ENCODE measurements around the gene SLC4A1AP. TPM values are rescaled to one million over a fixed set of nuclear protein-coding genes. Genes with fewer than 3 reads are reported as not detected.

The SLC4A1AP gene
- polyA plus RNA-seq, 1 of the 3 experiments (the other 2 are of a cell fraction), result 9.4 TPM

DNA sequence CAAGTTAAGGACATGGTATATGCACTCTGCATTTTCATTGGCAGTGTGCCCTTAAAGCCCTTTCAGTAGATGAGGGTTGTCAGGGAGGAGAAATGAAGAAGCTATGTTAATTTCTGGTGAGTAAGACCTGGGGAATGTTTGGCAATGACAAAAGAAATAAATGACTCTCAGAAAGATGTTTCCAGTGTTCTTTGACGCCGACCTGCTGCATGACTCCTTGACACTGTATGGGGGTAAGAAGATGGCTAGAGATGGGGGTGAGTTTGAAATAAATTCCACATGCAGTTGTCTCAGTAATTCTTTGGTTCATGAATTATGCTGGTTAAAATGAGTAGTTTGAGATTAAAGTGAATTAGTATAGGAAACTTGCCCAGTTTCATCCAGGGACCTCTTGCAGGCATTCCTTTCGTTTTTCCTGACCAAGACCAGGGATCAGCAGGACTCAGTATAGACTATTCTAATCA lies 40.7 kb upstream of the SLC4A1AP start:
- CTCF ChIA-PET, result interaction anchor here (0.9 kb wide), 1 partner anchor 61 kb away, joined by 4 read pairs; no protein-coding TSS in a partner anchor
- peaks cover 37% of the 10 kb centered on the region for H3F3A ChIP-seq (replicated peaks; ENCODE audit: insufficient read depth)
- H3K4me3 ChIP-seq (ENCODE audit: low read depth in 2 of 2, low read length in 1 of 2), result no peak overlapping the region
- H3K4me2 ChIP-seq, result peak overlapping the region; percentile 31
- no peaks in the 10 kb centered on the region for H4K20me1 ChIP-seq (ENCODE audit: insufficient read depth)
- 18% methylated on average over 3 of the region's 3 CpGs for WGBS (ENCODE audit: low lambda C conversion rate)
- H3K36me3 ChIP-seq (replicated peaks in 1 of 2; ENCODE audit: control insufficient read depth in 1 of 2, insufficient read depth in 2 of 2, low read length in 1 of 2), result peaks cover 65% of the 10 kb centered on the region in 2 experiments
- H2AFZ ChIP-seq (ENCODE audit: low read depth), result no peak overlapping the region
- no peaks in the 10 kb centered on the region for H3K9me2 ChIP-seq
- H3K9ac ChIP-seq, result peak overlapping the region; percentile 37
- no peaks in the 10 kb centered on the region for H3K27me3 ChIP-seq (ENCODE audit: insufficient read depth)
- H3K9me3 ChIP-seq, result no peaks in the 10 kb centered on the region
- H3K79me2 ChIP-seq (ENCODE audit: insufficient read depth), result no peaks in the 10 kb centered on the region
- POLR2A ChIA-PET, result no interaction called here
- no peak for DNase-seq
- H3K27ac ChIP-seq (ENCODE audit: low read depth in 2 of 2, low read length in 1 of 2), result peak overlapping the region; percentile 80 to 86
- H3K4me1 ChIP-seq (ENCODE audit: control insufficient read depth in 1 of 2, insufficient read depth in 2 of 2, low read depth in 1 of 2, low read length in 1 of 2), result peaks cover 3 to 37% of the 10 kb centered on the region in 2 experiments
- TF ChIP-seq YY1 (IDR thresholded peaks at IDR 0.05; ENCODE audit: low read depth) (0 out of 2 replicates have a peak, but pooled peaks have one; percentile 24), SMC3 (IDR thresholded peaks at IDR 0.05; ENCODE audit: low read depth, low read length) (no peak), TAF1 (IDR thresholded peaks at IDR 0.05; ENCODE audit: borderline replicate concordance, low read depth, low read length) (no peak), GABPA (IDR thresholded peaks at IDR 0.05; ENCODE audit: low read depth) (0 out of 2 replicates have a peak, but pooled peaks have one; percentile 36), RCOR1 (IDR thresholded peaks at IDR 0.05; ENCODE audit: low read length) (no peak), NRF1 (IDR thresholded peaks at IDR 0.05; ENCODE audit: low read depth, low read length) (no peak), RAD21 (IDR thresholded peaks at IDR 0.05; ENCODE audit: low read length) (no peak), TEAD4 (IDR thresholded peaks at IDR 0.05; ENCODE audit: borderline replicate concordance, insufficient read depth) (peak; percentile 96), RXRA (IDR thresholded peaks at IDR 0.05; ENCODE audit: borderline replicate concordance, low read depth) (peak; percentile 82), FOSL2 (IDR thresholded peaks at IDR 0.05; ENCODE audit: borderline replicate concordance, low read depth) (peak; percentile 91), ELF1 (IDR thresholded peaks at IDR 0.05) (no peak), GATA2 (CRISPR knock-in tag; IDR thresholded peaks at IDR 0.05) (no peak), FOXM1 (IDR thresholded peaks at IDR 0.05; ENCODE audit: low read depth) (0 out of 2 replicates have a peak, but pooled peaks have one; percentile 58), POLR2AphosphoS5 (IDR thresholded peaks at IDR 0.05; ENCODE audit: low read depth, low read length) (peak; percentile 76; the same call in 1 of the 2 replicates), MXI1 (IDR thresholded peaks at IDR 0.05; ENCODE audit: low read depth, low read length) (no peak)
- TF ChIP-seq, protein P1, sequence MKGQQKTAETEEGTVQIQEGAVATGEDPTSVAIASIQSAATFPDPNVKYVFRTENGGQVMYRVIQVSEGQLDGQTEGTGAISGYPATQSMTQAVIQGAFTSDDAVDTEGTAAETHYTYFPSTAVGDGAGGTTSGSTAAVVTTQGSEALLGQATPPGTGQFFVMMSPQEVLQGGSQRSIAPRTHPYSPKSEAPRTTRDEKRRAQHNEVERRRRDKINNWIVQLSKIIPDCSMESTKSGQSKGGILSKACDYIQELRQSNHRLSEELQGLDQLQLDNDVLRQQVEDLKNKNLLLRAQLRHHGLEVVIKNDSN (IDR thresholded peaks at IDR 0.05; ENCODE audit: borderline replicate concordance, low read depth), result no peak
- TF ChIP-seq, protein P2, sequence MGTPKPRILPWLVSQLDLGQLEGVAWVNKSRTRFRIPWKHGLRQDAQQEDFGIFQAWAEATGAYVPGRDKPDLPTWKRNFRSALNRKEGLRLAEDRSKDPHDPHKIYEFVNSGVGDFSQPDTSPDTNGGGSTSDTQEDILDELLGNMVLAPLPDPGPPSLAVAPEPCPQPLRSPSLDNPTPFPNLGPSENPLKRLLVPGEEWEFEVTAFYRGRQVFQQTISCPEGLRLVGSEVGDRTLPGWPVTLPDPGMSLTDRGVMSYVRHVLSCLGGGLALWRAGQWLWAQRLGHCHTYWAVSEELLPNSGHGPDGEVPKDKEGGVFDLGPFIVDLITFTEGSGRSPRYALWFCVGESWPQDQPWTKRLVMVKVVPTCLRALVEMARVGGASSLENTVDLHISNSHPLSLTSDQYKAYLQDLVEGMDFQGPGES (IDR thresholded peaks at IDR 0.05; ENCODE audit: low read depth, low read length), result no peak
- TF ChIP-seq, protein P3, sequence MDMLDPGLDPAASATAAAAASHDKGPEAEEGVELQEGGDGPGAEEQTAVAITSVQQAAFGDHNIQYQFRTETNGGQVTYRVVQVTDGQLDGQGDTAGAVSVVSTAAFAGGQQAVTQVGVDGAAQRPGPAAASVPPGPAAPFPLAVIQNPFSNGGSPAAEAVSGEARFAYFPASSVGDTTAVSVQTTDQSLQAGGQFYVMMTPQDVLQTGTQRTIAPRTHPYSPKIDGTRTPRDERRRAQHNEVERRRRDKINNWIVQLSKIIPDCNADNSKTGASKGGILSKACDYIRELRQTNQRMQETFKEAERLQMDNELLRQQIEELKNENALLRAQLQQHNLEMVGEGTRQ (IDR thresholded peaks at IDR 0.05; ENCODE audit: borderline replicate concordance, low read depth, low read length), result no peak
- TF ChIP-seq, protein P4, sequence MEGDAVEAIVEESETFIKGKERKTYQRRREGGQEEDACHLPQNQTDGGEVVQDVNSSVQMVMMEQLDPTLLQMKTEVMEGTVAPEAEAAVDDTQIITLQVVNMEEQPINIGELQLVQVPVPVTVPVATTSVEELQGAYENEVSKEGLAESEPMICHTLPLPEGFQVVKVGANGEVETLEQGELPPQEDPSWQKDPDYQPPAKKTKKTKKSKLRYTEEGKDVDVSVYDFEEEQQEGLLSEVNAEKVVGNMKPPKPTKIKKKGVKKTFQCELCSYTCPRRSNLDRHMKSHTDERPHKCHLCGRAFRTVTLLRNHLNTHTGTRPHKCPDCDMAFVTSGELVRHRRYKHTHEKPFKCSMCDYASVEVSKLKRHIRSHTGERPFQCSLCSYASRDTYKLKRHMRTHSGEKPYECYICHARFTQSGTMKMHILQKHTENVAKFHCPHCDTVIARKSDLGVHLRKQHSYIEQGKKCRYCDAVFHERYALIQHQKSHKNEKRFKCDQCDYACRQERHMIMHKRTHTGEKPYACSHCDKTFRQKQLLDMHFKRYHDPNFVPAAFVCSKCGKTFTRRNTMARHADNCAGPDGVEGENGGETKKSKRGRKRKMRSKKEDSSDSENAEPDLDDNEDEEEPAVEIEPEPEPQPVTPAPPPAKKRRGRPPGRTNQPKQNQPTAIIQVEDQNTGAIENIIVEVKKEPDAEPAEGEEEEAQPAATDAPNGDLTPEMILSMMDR (IDR thresholded peaks at IDR 0.05), result no peak
- TF ChIP-seq, protein P5, sequence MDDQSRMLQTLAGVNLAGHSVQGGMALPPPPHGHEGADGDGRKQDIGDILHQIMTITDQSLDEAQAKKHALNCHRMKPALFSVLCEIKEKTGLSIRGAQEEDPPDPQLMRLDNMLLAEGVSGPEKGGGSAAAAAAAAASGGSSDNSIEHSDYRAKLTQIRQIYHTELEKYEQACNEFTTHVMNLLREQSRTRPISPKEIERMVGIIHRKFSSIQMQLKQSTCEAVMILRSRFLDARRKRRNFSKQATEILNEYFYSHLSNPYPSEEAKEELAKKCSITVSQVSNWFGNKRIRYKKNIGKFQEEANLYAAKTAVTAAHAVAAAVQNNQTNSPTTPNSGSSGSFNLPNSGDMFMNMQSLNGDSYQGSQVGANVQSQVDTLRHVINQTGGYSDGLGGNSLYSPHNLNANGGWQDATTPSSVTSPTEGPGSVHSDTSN (IDR thresholded peaks at IDR 0.05), result peak; percentile 95
- TF ChIP-seq, protein P6, sequence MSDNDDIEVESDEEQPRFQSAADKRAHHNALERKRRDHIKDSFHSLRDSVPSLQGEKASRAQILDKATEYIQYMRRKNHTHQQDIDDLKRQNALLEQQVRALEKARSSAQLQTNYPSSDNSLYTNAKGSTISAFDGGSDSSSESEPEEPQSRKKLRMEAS (IDR thresholded peaks at IDR 0.05; ENCODE audit: low read depth), result peak; percentile 65; the same call in 1 of the 2 replicates
- TF ChIP-seq, protein P7, sequence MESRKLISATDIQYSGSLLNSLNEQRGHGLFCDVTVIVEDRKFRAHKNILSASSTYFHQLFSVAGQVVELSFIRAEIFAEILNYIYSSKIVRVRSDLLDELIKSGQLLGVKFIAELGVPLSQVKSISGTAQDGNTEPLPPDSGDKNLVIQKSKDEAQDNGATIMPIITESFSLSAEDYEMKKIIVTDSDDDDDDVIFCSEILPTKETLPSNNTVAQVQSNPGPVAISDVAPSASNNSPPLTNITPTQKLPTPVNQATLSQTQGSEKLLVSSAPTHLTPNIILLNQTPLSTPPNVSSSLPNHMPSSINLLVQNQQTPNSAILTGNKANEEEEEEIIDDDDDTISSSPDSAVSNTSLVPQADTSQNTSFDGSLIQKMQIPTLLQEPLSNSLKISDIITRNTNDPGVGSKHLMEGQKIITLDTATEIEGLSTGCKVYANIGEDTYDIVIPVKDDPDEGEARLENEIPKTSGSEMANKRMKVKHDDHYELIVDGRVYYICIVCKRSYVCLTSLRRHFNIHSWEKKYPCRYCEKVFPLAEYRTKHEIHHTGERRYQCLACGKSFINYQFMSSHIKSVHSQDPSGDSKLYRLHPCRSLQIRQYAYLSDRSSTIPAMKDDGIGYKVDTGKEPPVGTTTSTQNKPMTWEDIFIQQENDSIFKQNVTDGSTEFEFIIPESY (IDR thresholded peaks at IDR 0.05; ENCODE audit: borderline replicate concordance, low read depth), result peak; percentile 59; the same call in 1 of the 2 replicates

Data from SK-N-SH (cell line).